MCF 10A (cell line): ENCODE measurements around the gene LTBP3. TPM values are rescaled to one million over a fixed set of nuclear protein-coding genes. Genes with fewer than 3 reads are reported as not detected.
A peak's percentile ranks its signal among the peaks of the same experiment; 100 is the strongest.

Experiments
- BruUV-seq: library from RNA; stranded (reverse); fragments of 400-500 nt; replicated peaks from 2 replicates; lab custom pipeline; 2021; lab: Mats Ljungman, UMichigan
- CTCF ChIA-PET: fragments of 300-600 bp; sonication (Branson Sonifier 250); formaldehyde crosslinking; extraction: SDS; loops from one replicate; lab custom pipeline; 2021; ENCODE audit warnings: antibody characterized with exemption, inconsistent platforms; lab: Yijun Ruan, JAX
- POLR2A ChIA-PET: fragments of 300-600, 350-650 bp; sonication (Branson Sonifier 250); formaldehyde crosslinking; extraction: SDS; loops from one replicate; lab custom pipeline; 2020; ENCODE audit warnings: antibody characterized with exemption, inconsistent platforms; lab: Yijun Ruan, JAX
- DNase-seq: peaks from one replicate; pipeline ENCODE4 v3.0.0-alpha.2; 2018; ENCODE audit not compliant: unreplicated experiment
- H3K27ac Mint-ChIP-seq: one replicate; pipeline ENCODE4 v1.8.0; 2022; ENCODE audit warnings: mild to moderate bottlenecking, low read depth, mixed read lengths; ENCODE audit not compliant: unreplicated experiment
- H3K27me3 Mint-ChIP-seq: one replicate; pipeline ENCODE4 v1.8.0; 2022; ENCODE audit warnings: mixed read lengths; ENCODE audit not compliant: insufficient read depth, unreplicated experiment
- H3K36me3 Mint-ChIP-seq: one replicate; pipeline ENCODE4 v1.8.0; 2022; ENCODE audit warnings: mild to moderate bottlenecking, moderate library complexity, mixed read lengths; ENCODE audit not compliant: insufficient read depth, unreplicated experiment
- H3K4me1 Mint-ChIP-seq: one replicate; pipeline ENCODE4 v1.8.0; 2022; ENCODE audit warnings: mixed read lengths; ENCODE audit not compliant: insufficient read depth, unreplicated experiment
- H3K4me3 Mint-ChIP-seq: one replicate; pipeline ENCODE4 v1.8.0; 2022; ENCODE audit warnings: mild to moderate bottlenecking, moderate library complexity, mixed read lengths; ENCODE audit not compliant: unreplicated experiment
- H3K9me3 Mint-ChIP-seq: one replicate; pipeline ENCODE4 v1.8.0; 2022; ENCODE audit warnings: mixed read lengths; ENCODE audit not compliant: unreplicated experiment
- intact Hi-C: fragments of 100-400 bp; cut with micrococcal nuclease; formaldehyde crosslinking; loops from 2 replicates; pipeline ENCODE4 v1.14.1; 2022
- total RNA-seq: library from RNA; stranded (reverse); gene quantifications from 2 replicates; pipeline ENCODE4 v1.2.3, GENCODE V29; 2022
- TF ChIP-seq, protein P1 (sequence below): fragments of 200-600 bp; IDR thresholded peaks from one replicate; pipeline ENCODE4 v1.8.0; 2022; ENCODE audit warnings: antibody characterized with exemption, mild to moderate bottlenecking; ENCODE audit not compliant: unreplicated experiment

The LTBP3 gene
- total RNA-seq, 1 experiment from 2014 or later, result 10.6 TPM

- Mint-ChIP-seq H3K27ac (no peak overlapping the region), H3K9me3 (no peaks in the 10 kb centered on the region), H3K27me3 (no peaks in the 10 kb centered on the region), H3K4me3 (no peak overlapping the region), H3K36me3 (no peaks in the 10 kb centered on the region), H3K4me1 (peaks cover 13% of the 10 kb centered on the region)
- DNase-seq, result peak; percentile 40
- BruUV-seq, result no TSS peak
- intact Hi-C loops, result no loop called here
- ChIA-PET CTCF (interaction anchor here (0.7 to 1.8 kb wide), 3 partner anchors 10 to 123 kb away, joined by 4 to 7 read pairs (median 6); no protein-coding TSS in a partner anchor), POLR2A (interaction anchor here (0.6 to 30.1 kb wide), 23 partner anchors 11 to 229 kb away, joined by 3 to 2994 read pairs (median 7); partner anchors contain the start of genes DPF2, FAM89B, FRMD8 and MALAT1)
- TF ChIP-seq, protein P1, sequence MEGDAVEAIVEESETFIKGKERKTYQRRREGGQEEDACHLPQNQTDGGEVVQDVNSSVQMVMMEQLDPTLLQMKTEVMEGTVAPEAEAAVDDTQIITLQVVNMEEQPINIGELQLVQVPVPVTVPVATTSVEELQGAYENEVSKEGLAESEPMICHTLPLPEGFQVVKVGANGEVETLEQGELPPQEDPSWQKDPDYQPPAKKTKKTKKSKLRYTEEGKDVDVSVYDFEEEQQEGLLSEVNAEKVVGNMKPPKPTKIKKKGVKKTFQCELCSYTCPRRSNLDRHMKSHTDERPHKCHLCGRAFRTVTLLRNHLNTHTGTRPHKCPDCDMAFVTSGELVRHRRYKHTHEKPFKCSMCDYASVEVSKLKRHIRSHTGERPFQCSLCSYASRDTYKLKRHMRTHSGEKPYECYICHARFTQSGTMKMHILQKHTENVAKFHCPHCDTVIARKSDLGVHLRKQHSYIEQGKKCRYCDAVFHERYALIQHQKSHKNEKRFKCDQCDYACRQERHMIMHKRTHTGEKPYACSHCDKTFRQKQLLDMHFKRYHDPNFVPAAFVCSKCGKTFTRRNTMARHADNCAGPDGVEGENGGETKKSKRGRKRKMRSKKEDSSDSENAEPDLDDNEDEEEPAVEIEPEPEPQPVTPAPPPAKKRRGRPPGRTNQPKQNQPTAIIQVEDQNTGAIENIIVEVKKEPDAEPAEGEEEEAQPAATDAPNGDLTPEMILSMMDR, result no peak
Measured at GRCh38 chr11:65502555-65503367, 55.4 kb downstream of the LTBP3 start.

- ChIA-PET CTCF (interaction anchor here (0.7 to 1.8 kb wide), 3 partner anchors 9 to 123 kb away, joined by 4 to 7 read pairs (median 6); no protein-coding TSS in a partner anchor), POLR2A (interaction anchor here (0.6 to 30.1 kb wide), 21 partner anchors 11 to 169 kb away, joined by 3 to 2994 read pairs (median 7); partner anchors contain the start of genes DPF2, FAM89B, FRMD8 and MALAT1)
- intact Hi-C loops, result no loop called here
- Mint-ChIP-seq H3K36me3 (no peaks in the 10 kb centered on the region), H3K27me3 (no peaks in the 10 kb centered on the region), H3K27ac (no peak overlapping the region), H3K4me3 (no peak overlapping the region), H3K9me3 (no peaks in the 10 kb centered on the region), H3K4me1 (peaks cover 9% of the 10 kb centered on the region)
- TF ChIP-seq, protein P1, result no peak
- no peak for DNase-seq
- no TSS peak for BruUV-seq
Measured at GRCh38 chr11:65502274-65502554, 55.9 kb downstream of the LTBP3 start.

DNA sequence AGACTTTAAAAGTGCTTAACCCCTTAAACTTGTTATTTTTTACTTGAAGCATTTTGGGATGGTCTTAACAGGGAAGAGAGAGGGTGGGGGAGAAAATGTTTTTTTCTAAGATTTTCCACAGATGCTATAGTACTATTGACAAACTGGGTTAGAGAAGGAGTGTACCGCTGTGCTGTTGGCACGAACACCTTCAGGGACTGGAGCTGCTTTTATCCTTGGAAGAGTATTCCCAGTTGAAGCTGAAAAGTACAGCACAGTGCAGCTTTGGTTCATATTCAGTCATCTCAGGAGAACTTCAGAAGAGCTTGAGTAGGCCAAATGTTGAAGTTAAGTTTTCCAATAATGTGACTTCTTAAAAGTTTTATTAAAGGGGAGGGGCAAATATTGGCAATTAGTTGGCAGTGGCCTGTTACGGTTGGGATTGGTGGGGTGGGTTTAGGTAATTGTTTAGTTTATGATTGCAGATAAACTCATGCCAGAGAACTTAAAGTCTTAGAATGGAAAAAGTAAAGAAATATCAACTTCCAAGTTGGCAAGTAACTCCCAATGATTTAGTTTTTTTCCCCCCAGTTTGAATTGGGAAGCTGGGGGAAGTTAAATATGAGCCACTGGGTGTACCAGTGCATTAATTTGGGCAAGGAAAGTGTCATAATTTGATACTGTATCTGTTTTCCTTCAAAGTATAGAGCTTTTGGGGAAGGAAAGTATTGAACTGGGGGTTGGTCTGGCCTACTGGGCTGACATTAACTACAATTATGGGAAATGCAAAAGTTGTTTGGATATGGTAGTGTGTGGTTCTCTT, 56.5 kb downstream of the LTBP3 start:
- intact Hi-C loops, result no loop called here
- Mint-ChIP-seq H3K27ac (no peak overlapping the region), H3K4me1 (peaks cover 13% of the 10 kb centered on the region), H3K36me3 (no peaks in the 10 kb centered on the region), H3K9me3 (no peaks in the 10 kb centered on the region), H3K27me3 (no peaks in the 10 kb centered on the region), H3K4me3 (no peak overlapping the region)
- ChIA-PET CTCF (interaction anchor here (1.0 to 1.8 kb wide), 3 partner anchors 9 to 122 kb away, joined by 5 to 7 read pairs (median 6); no protein-coding TSS in a partner anchor), POLR2A (interaction anchor here (1.1 to 30.1 kb wide), 21 partner anchors 10 to 186 kb away, joined by 3 to 2994 read pairs (median 7); partner anchors contain the start of genes DPF2, FAM89B, FRMD8 and MALAT1)
- peak; percentile 41 for DNase-seq
- TF ChIP-seq, protein P1, result no peak
- no TSS peak for BruUV-seq
